SK-N-SH (cell line): Measurements from ENCODE around the gene ASIC4. TPM values are rescaled to one million over a fixed set of nuclear protein-coding genes. Genes with fewer than 3 reads are reported as not detected.

Source experiments
- CTCF ChIA-PET: fragments of 300-600, 350-600 bp; formaldehyde crosslinking; extraction: SDS; loops from one replicate; lab custom pipeline; 2021; lab: Yijun Ruan, JAX
- POLR2A ChIA-PET: fragments of 350-600 bp; sonication (Branson Sonifier 250); formaldehyde crosslinking; extraction: SDS; loops from one replicate; lab custom pipeline; 2020; ENCODE audit warnings: antibody characterized with exemption, inconsistent platforms; lab: Yijun Ruan, JAX
- DNase-seq: peaks from one replicate; pipeline ENCODE4 v3.0.0; 2012
- H2AFZ ChIP-seq: fragments of 200-600 bp; sonication (generic); 2 replicates; pipeline ENCODE4 v1.8.1; 2016; ENCODE audit warnings: antibody characterized with exemption, mild to moderate bottlenecking, low read depth
- H3F3A ChIP-seq: fragments of 200-600 bp; sonication (generic); replicated peaks from 2 replicates; pipeline ENCODE3; 2016; ENCODE audit warnings: antibody characterized with exemption, mild to moderate bottlenecking; ENCODE audit not compliant: insufficient read depth
- H3K27ac ChIP-seq, 2 experiments: fragments of 200-500 bp in 1 of 2; fragments of 200-600 bp in 1 of 2; sonication (Bioruptor generic) in 1 of 2; sonication (generic), shearing (Covaris generic) in 1 of 2; 2 replicates each; pipeline versions ENCODE4 v1.5.1 to v1.6.1; 2014 to 2016; ENCODE audit warnings: low read depth in 2 of 2, inconsistent platforms in 1 of 2, low read length in 1 of 2, mild to moderate bottlenecking in 1 of 2, mixed read lengths in 1 of 2
- H3K27me3 ChIP-seq: fragments of 200-600 bp; sonication (generic), shearing (Covaris generic); 2 replicates; pipeline ENCODE4 v1.6.1; 2016; ENCODE audit warnings: mixed run types; ENCODE audit not compliant: insufficient read depth
- H3K36me3 ChIP-seq, 2 experiments: fragments of 200-500 bp in 1 of 2; fragments of 200-600 bp in 1 of 2; sonication (Bioruptor generic) in 1 of 2; sonication (generic) in 1 of 2; replicated peaks in 1 of 2; 2 replicates each; pipeline versions ENCODE3 to v1.5.1; 2014 to 2016; ENCODE audit warnings: low read length in 1 of 2, mild to moderate bottlenecking in 1 of 2; ENCODE audit not compliant: insufficient read depth in 2 of 2, control insufficient read depth in 1 of 2
- H3K4me1 ChIP-seq, 2 experiments: fragments of 200-500 bp in 1 of 2; fragments of 200-600 bp in 1 of 2; sonication (Bioruptor generic) in 1 of 2; sonication (generic), shearing (Covaris generic) in 1 of 2; 2 replicates each; pipeline versions ENCODE4 v1.5.1 to v1.6.1; 2014 to 2016; ENCODE audit warnings: low read depth in 1 of 2, low read length in 1 of 2, mixed run types in 1 of 2; ENCODE audit not compliant: insufficient read depth in 2 of 2, control insufficient read depth in 1 of 2
- H3K4me2 ChIP-seq: fragments of 200-600 bp; sonication (generic), shearing (Covaris generic); 2 replicates; pipeline ENCODE4 v1.6.1; 2017; ENCODE audit warnings: mixed run types
- H3K4me3 ChIP-seq, 2 experiments: fragments of 200-500 bp in 1 of 2; fragments of 200-600 bp in 1 of 2; sonication (Bioruptor generic) in 1 of 2; sonication (generic), shearing (Covaris generic) in 1 of 2; 2 replicates each; pipeline versions ENCODE4 v1.5.1 to v1.8.1; 2014 to 2016; ENCODE audit warnings: low read depth in 2 of 2, inconsistent platforms in 1 of 2, low read length in 1 of 2, mild to moderate bottlenecking in 1 of 2, mixed read lengths in 1 of 2, moderate library complexity in 1 of 2
- H3K79me2 ChIP-seq: fragments of 200-600 bp; sonication (generic); 2 replicates; pipeline ENCODE4 v1.8.1; 2017; ENCODE audit warnings: mild to moderate bottlenecking; ENCODE audit not compliant: insufficient read depth
- H3K9ac ChIP-seq: fragments of 200-600 bp; sonication (generic); 2 replicates; pipeline ENCODE4 v1.6.1; 2017; ENCODE audit warnings: mixed run types
- H3K9me2 ChIP-seq: fragments of 200-600 bp; sonication (generic); 2 replicates; pipeline ENCODE4 v1.6.1; 2017; ENCODE audit warnings: mixed run types
- H3K9me3 ChIP-seq: fragments of 200-600 bp; sonication (generic); 2 replicates; pipeline ENCODE4 v1.6.1; 2017; ENCODE audit warnings: mixed run types, mild to moderate bottlenecking, moderate library complexity
- H4K20me1 ChIP-seq: fragments of 200-600 bp; sonication (generic); 2 replicates; pipeline ENCODE4 v1.6.1; 2017; ENCODE audit warnings: mild to moderate bottlenecking, mixed run types; ENCODE audit not compliant: insufficient read depth
- CTCF ChIP-seq: fragments of 200-600 bp; sonication (generic); IDR thresholded peaks from 2 replicates; pipeline ENCODE4 v1.6.1; 2017; ENCODE audit warnings: antibody characterized with exemption, mild to moderate bottlenecking, moderate library complexity
- EP300 ChIP-seq, 2 experiments: IDR thresholded peaks; 2 replicates each; pipeline versions ENCODE4 v1.4.0 to v1.6.1; 2012; ENCODE audit warnings: borderline replicate concordance in 1 of 2, low read depth in 1 of 2, low read length in 1 of 2
- FOXJ3 ChIP-seq: sonication (generic); formaldehyde crosslinking; IDR thresholded peaks from 2 replicates; pipeline ENCODE4 v1.5.1; 2020; ENCODE audit warnings: mild to moderate bottlenecking, missing genetic modification reagents
- IRF3 ChIP-seq: fragments of 150-350 bp; IDR thresholded peaks from 2 replicates; pipeline ENCODE4 v1.6.1; 2016; ENCODE audit warnings: mild to moderate bottlenecking, low read depth, low read length
- MAX ChIP-seq: IDR thresholded peaks from 2 replicates; pipeline ENCODE4 v1.4.0; 2012; ENCODE audit warnings: low read depth
- MEF2A ChIP-seq: IDR thresholded peaks from 2 replicates; pipeline ENCODE4 v1.4.0; 2012; ENCODE audit warnings: low read depth, borderline replicate concordance
- MXI1 ChIP-seq: IDR thresholded peaks from 2 replicates; pipeline ENCODE4 v1.6.1; 2012; ENCODE audit warnings: mild to moderate bottlenecking, low read depth, low read length, improper control_type of control experiment
- NFIC ChIP-seq: IDR thresholded peaks from 2 replicates; pipeline ENCODE4 v1.4.0; 2012; ENCODE audit warnings: borderline replicate concordance
- PBX3 ChIP-seq: IDR thresholded peaks from 2 replicates; pipeline ENCODE4; 2012
- SMC3 ChIP-seq: IDR thresholded peaks from 2 replicates; pipeline ENCODE4 v1.6.1; 2012; ENCODE audit warnings: low read depth, low read length, improper control_type of control experiment
- TAF1 ChIP-seq: IDR thresholded peaks from 2 replicates; pipeline ENCODE4 v1.6.1; 2012; ENCODE audit warnings: low read depth, mild to moderate bottlenecking, low read length, moderate library complexity, borderline replicate concordance
- YY1 ChIP-seq: IDR thresholded peaks from 2 replicates; pipeline ENCODE4 v1.4.0; 2012; ENCODE audit warnings: low read depth, mild to moderate bottlenecking
- WGBS: methylation state at CpG from one replicate; pipeline ENCODE4 v1.1.6; 2017; ENCODE audit warnings: low lambda C conversion rate; 5-methylcytosine and 5-hydroxymethylcytosine counted together
- polyA plus RNA-seq, 3 experiments: library from polyadenylated mRNA; depleted of rRNA; stranded (reverse); fragments of >200 nt; gene quantifications; 2 replicates each; pipeline ENCODE4 v1.2.3, GENCODE V29; 2012

The ASIC4 gene
- polyA plus RNA-seq, 1 of the 3 experiments (the other 2 are of a cell fraction) = 0.05 TPM

- Histone ChIP-seq H3K4me2 (no peak overlapping the region), H3K79me2 (no peaks in the 10 kb centered on the region), H3K9ac (no peak overlapping the region), H3K4me1 (peaks cover 10 to 14% of the 10 kb centered on the region in 2 experiments; a peak in 3 of 4 replicates), H3K4me3 (no peak overlapping the region), H4K20me1 (no peaks in the 10 kb centered on the region), H2AFZ (no peak overlapping the region), H3K27ac (no peak overlapping the region), H3K9me2 (no peaks in the 10 kb centered on the region), H3K9me3 (no peaks in the 10 kb centered on the region), H3K36me3 (peaks cover 34 to 52% of the 10 kb centered on the region in 2 experiments), H3K27me3 (no peaks in the 10 kb centered on the region), H3F3A (peaks cover 6% of the 10 kb centered on the region)
- ChIA-PET POLR2A (no interaction called here), CTCF (interaction anchor here (0.5 to 56.4 kb wide), 7 partner anchors 10 to 177 kb away, joined by 3 to 2824 read pairs (median 7); partner anchors contain the start of genes ASIC4, CHPF, GMPPA and TMEM198)
- no peak for DNase-seq
- 91% methylated on average over 47 of the region's 47 CpGs for WGBS
- TF ChIP-seq PBX3 = no peak
- no peak for TF ChIP-seq IRF3
- no peak for TF ChIP-seq YY1
- no peak for TF ChIP-seq MXI1
- TF ChIP-seq EP300 (IDR thresholded peaks at IDR 0.05; ENCODE audit: borderline replicate concordance in 1 of 2, low read depth in 1 of 2, low read length in 1 of 2) = no peak
- TF ChIP-seq TAF1 = no peak
- TF ChIP-seq MAX = no peak
- TF ChIP-seq MEF2A = no peak
- TF ChIP-seq CTCF = no peak
- no peak for TF ChIP-seq NFIC
- no peak for TF ChIP-seq FOXJ3 (CRISPR knock-in tag)
- TF ChIP-seq SMC3 = no peak
Measured at GRCh38 chr2:219465659-219466561, 48.4 kb upstream of the ASIC4 start.
